Activated T-cell treated with anti-CD3 and anti-CD28 coated beads for 1 hour (primary cell): Measurements from ENCODE around the gene CLASP1.
"Not testable (repeated sequence)": the region's sequence is repeated elsewhere in the genome, so short reads cannot be mapped to it uniquely, and the experiment has no call there.

ENCODE experiments used
- DNase-seq: peaks from one replicate; pipeline ENCODE4 v3.0.0-alpha.2; 2020; ENCODE audit warnings: low read depth

The CLASP1 gene

DNA sequence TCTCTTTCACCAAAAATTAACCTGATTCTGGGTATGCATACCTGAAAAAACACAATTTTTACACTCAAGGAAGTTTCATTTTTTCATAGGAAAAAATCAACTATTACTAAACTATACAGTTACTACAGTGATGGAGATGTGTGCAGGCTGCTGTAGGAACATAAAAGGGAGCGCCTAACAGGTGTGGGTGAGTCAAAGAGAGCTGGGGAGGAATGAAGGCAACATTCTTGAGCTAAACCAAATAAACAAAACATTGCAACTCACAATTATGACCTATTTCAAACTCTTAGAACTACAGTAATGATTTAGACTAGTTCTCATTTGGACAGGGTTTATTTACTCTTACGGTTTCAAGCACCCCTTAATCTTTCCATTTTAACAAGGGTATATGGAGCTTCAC lies 13.4 kb upstream of the CLASP1 start:
- DNase-seq = no peak

DNA sequence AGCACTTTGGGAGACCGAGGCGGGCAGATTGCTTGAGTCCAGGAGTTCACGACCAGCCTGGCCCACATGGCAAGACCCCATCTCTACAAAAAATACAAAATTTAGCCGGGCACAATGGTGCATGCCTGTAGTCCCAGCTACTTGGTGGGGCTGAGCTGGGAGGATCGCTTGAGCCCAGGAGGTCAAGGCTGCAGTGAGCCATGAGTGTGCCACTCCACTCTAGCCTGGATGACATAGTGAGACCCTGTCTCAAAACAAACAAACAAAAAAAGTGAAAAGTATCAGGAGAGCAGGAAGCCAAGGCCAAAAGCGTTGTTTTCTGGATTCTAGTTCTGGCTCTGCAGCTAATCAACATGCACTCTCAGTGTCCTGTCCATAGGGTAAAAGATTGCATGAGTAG lies 10.7 kb upstream of the CLASP1 start:
- DNase-seq = no peak

DNA sequence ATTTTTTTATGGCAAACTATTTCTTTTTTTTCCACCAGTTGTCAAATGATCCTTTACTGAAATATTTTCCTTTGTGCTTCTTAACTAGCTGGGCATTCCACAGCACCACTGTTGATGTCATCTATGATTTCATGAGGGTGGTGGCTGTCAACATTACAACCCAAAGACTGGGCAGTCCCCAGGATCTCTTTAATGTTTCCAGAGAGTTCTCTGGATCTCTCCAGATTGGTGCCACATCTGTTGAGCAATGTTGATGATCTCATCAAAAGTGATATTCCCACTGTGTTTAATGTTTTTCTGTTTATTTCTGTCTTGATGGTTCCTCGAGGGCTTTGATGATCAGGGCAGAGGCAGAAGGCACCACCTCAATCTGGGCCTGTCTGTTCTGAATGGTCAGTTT lies 9.1 kb upstream of the CLASP1 start:
- DNase-seq = not testable (repeated sequence)

DNA sequence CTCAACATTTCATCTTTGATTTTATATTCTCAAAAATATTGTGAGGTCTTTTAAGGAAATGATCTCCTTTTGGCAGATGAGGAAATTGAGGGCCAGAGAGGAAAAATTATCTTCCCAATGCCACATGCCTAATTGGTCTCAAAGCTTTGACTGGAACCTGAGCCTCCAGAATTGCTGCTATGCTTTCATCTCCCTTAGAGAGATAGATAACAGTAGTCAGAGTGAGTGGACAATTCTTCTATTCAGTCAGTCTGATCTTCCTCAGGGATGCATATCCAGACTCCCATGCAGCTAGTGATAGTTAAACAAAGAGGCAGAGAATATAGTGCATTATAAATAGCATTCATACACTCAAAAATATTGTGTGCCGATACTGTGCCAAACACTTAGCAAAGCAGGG lies 3.8 kb upstream of the CLASP1 start:
- DNase-seq = no peak

DNA sequence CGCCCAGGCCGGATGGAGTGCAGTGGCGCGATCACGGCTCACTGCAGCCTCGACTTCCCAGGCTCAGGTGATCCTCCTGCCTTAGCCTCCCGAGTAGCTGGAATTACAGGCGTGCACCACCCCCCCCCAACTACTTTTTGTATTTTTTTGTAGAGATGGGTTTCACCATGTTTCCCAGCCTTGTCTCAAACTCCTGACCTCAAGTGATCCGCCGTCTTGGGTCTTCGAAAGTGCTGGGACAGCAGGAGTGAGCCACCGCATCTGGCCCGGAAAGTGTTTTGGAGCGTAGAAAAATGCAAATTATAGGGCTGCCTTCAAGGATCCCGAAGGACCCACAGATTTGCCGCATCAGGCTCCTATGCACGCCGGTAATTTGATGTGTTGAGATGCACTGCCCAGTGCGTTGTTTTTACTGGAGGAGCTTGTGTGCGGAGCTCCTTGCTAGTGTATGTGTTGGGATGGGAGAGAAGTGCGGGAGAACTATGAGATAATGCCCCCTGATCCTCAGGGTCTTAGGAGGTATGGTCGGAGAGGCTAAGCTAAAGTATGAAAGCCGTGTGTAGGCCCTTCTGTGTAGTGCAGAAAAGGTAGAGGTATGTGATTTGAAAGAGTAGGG lies 1.2 kb upstream of the CLASP1 start:
- DNase-seq = no peak

DNA sequence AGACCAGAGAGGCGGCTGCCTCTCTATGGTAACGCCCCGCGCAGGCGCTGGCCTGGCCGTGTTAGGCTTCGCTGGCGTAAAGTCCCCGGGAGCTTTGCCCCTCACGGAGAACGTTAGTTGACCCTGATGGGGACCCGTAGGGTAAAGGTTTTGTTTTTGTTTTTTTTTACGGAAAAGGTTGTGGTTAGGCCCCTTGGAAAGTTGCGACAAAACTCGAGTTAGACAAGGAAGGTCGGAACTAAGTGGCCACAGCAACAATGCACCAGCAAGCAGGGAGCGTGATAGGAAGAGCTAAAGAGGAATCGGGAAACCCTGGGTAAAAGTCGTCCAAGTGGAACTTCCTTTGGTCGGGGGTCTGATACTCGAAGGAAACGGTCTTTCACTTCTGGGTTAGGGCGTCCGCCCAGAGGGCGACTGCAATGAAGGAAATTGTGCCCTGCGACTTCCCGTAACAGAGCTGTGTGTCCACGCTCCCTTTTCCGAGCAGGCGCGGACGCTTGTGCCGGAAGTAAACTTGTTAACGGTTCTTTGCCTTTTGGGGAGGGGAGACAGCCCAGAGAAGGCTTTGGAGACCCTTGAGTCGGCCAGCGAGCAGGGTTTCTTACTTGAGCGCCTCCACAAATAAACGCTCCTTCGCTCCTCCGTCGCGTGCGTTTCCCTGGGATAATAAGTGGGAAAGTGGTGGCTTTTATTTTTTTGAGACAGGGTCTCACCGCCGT lies 493 bp upstream of the CLASP1 start:
- DNase-seq = peak; percentile 89

DNA sequence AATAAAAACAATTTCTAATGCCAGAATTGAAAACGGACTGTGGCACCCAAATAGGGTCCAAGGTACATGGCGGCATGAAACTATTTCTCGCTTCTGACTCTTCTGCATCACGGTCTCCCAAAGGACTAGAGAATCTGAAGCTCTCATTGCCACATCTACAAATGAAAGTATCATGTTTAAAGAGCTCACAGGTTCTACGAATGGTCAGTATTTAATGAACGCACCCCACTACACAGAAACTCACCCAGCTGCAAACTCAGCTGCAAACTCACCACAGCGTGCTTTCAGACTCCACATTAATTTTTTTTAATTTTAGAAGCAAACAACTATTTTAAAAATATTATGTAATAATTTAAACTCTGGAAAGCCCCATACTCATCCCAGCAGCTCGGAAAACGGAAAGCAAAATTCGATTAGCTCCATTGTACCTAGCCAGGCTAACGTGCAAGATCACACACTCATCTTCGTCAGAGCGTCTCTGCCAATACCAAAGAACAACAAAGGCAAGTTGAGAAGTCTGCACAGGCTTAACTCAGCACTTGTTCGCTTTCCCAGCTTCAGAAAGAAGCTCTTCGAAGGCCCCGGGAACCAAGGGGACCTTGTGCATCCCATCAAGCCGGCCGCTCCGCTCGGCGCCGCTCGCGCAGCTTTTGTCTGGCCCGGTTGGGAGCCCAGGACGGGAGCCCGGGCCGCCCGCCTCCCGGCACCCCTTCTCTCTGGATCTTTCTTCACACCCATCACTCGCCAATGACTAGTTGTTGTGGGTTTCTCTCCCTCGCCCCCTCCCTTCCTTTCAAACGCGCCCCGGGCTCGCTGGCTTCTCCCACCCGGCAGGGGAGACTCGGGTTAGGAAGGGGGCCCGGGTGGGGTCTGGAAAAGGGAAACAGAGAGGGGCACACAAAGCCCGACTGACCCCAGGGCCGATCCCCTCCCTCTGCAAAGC lies 785 bp downstream of the CLASP1 start:
- peak; percentile 19 for DNase-seq

DNA sequence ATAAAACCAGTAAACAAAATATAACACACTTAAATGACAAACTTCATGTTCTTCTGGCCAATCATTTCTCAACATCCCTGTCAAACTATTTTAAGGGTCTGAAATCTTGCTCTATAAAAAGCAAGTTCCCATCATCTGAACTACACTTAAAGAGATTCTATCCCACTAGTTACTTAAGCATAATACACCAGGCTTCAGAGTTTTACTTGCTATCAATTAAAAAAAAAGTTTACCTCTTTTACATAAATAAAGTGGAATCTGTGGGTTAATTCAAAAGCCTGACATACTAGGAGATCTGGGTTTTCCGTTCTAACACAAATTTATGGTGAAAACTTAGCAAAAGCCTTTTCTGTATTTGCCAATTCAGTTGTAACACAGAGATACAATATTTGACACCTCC lies 1.9 kb downstream of the CLASP1 start:
- no peak for DNase-seq

GRCh38 chr2:121644715-121645114 lies 4.5 kb downstream of the CLASP1 start:
- no peak for DNase-seq

DNA sequence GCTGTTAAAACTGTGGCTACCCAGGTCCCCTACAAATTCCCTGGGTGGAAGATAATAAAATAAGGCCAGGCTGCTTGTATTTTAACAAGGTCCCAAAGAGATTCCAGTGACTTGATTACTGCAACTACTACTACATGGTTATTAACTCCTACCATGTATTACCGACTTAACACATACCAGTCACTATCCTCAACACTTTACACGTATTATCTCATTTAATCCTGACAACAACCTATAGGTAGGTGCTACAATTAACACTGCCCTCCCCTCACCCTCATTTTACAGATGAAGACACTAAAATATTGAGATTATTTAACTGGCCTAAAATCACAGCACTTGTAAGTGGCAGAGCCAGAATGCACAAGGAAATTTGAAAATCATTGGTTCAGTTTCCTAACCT lies 5.4 kb downstream of the CLASP1 start:
- no peak for DNase-seq

DNA sequence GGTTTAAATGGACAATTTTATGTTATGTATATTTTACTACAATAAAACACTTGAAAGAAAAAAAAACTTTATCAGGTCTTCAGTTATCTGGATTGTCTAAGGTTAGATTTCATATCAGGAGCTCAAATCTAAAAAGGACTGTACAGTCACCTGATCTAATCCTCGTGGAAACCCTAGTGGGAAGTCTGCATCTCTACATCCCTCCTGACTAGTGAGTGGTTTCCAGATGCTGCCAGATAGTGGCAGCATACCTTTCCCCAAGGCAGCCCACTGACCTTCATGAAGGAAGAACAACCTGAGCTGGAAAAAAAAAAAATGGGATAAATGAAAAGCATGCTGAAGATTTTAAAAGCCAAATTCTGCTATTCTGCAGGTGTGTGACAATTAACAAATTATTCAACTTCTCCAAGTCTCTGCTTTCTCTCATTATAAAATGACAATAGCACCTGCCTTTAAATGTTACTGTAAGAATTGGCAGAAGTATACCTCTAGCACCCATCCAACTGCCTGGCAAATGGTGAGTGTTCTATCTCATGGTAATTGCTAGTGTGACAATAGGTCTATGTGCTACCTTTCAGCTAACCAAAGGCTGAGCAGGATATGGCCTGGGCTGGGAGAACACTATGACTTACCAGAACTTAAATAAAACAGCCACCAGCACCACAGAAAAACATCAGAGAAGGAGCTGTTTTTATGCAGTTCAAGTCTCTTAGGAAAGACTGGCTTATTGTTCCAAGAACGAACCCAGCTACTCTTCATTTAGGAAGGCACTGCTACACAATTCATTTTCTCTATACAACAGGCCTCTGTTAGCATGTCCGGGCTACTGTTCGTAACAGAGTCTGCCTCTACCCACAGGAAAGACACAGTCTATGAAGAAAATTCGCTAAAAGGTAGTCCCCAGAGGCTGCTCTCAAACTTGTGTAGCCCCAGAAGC lies 8.6 kb downstream of the CLASP1 start:
- no peak for DNase-seq

- DNase-seq = not testable (repeated sequence)
Measured at GRCh38 chr2:121639846-121640245, 9.4 kb downstream of the CLASP1 start.

DNA sequence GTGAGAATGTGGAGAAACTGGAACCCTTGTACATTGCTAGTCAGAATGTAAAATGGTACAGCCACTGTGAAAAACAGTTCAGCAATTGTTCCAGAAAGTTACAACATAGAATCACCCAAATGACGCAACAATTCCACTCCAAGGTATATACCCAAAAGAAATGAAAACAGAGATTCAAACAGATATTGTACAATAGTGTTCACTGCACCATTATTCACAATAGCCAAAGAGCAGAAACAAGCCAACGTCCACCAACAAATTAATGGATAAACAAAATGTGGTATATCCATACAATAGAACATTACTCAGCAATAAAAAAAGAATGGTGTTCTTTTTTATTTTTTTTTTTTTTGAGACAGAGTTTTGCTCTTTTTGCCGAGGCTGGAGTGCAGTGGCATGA lies 10.9 kb downstream of the CLASP1 start:
- DNase-seq = no peak

DNA sequence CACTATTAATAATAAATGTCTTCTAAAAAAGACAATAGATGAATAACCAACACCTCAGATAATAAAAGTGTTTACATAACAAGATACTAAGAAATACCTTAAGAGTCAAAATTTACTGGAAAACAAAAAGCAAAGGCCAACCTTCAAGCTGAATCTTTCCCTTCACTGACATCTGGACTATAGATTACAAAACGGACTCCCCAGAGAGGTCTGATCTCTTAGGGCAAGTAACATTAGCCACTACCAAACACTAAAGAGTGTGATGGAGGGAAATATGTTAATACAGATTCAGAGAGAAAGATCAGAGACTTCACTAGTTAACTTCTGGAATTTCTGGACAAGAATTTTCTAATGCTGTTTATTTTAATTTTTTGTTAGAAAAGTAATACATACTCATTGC lies 13.9 kb downstream of the CLASP1 start:
- DNase-seq = no peak

- DNase-seq = no peak
Measured at GRCh38 chr2:121634354-121635307, 14.6 kb downstream of the CLASP1 start.

DNA sequence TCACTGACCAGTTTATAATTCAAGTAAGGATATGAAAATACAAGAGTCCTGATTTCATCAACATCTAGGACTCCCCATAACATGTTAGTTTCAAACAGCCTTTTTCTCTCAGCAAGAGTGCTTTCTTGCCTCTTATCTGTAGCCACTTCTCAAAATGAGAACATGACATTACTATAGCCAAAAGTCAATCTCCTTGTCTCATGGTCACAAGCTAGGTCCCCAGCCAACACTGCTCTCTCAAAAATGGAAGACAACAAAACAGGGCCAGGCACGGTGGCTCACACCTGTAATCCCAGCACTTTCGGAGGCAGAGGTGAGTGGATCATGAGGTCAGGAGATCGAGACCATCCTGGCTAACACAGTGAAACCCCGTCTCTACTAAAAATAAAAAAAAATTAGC lies 15.8 kb downstream of the CLASP1 start:
- DNase-seq = no peak

DNA sequence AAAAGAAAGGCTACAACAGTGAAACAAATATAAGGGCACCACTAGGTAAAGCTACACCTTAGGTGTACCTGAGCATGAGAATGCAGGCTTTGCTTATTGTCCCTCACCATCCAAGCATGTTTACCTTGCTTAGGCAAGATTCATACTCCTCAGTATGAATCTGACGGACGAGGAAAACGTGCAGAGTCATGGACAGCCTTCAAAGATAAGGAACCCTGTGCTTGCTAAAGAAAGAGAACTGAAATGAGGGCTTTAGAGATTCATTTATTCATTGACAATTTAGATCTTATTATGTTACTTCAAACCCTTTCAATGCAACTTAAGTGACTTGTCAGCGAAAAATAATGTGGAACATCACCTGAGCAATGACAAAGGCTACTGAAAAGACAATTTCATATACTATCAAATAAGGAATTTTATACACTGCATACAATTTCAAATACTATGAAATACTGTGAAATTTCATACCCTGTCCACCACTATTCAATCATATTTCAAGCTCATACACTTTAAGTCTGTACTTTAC lies 21.7 kb downstream of the CLASP1 start:
- no peak for DNase-seq

DNA sequence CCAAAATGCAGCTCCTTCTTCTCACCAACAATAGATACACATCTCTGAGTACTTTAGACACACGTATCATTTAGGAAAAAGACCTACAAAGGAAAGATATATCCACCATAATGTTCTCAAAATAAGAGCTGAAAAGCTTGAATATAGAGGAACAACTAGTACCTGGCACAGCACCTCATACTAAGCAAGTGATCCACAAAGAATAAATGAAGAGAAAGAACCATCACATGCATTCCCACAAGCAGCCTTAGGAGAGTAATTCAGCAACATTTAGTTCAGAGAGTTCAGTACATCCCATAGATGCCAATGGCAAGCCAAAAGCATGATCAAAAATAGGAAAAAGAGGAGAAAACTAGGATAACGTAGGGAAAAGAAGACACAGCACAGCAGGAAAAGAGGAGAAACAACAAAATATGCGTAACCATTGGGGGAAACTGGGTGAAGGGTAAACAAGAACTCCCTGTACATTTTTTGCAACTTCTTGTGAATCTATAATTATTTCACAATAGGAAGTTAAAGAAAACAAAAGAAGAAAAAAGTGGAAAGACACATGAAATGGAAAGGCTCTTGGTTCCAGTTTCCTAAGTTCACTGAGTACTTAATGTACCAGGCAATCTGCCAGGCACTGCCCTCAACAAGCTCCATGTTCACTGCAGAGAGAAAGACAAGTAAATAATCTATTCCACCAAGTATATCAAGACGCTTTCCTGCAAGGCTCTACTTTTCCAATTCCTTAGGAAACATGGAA lies 22.3 kb downstream of the CLASP1 start:
- DNase-seq = no peak

DNA sequence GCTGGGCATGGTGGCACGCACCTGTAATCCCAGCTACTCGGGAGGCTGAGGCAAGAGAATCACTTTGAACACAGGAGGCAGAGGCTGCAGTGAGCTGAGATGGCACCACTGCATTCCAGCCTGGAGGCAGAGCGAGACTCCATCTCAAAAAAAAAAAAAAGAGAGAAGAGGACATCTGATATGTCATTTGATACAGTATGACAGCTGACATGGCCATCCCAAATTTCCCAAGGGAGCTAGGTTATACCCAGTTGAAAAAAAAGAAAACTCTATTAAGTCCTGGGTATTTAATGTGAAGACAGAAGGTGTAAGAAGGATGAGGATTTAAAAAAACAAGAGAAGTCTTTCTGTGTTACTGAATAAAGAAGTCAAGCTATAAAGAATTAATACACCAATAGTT lies 23.3 kb downstream of the CLASP1 start:
- no peak for DNase-seq
